OCI-LY1 (cell line): ENCODE results near the gene SSH2.
"Not testable (repeated sequence)": the region's sequence is repeated elsewhere in the genome, so short reads cannot be mapped to it uniquely, and the experiment has no call there.

Source experiments
- H2AFZ ChIP-seq: fragments of 200-600 bp; sonication (generic), shearing (Covaris generic); 2 replicates; pipeline ENCODE4 v1.6.0; 2014; ENCODE audit warnings: antibody characterized with exemption, mild to moderate bottlenecking, low read length
- H3F3A ChIP-seq: fragments of 200-600 bp; sonication (generic), shearing (Covaris generic); 2 replicates; pipeline ENCODE4 v1.6.0; 2014; ENCODE audit warnings: mild to moderate bottlenecking, antibody characterized with exemption, low read length, moderate library complexity; ENCODE audit not compliant: insufficient read depth
- H3K27ac ChIP-seq: fragments of 200-600 bp; sonication (generic); 2 replicates; pipeline ENCODE4 v1.5.1; 2014; ENCODE audit warnings: low read length, mixed run types, mild to moderate bottlenecking, low read depth; ENCODE audit not compliant: poor library complexity, severe bottlenecking
- H3K27me3 ChIP-seq: fragments of 200-600 bp; sonication (generic); 2 replicates; pipeline ENCODE4 v1.6.0; 2014; ENCODE audit warnings: antibody characterized with exemption, mild to moderate bottlenecking, low read length, moderate library complexity; ENCODE audit not compliant: insufficient read depth
- H3K36me3 ChIP-seq: fragments of 200-600 bp; sonication (generic); 2 replicates; pipeline ENCODE4 v1.6.1; 2014; ENCODE audit warnings: mild to moderate bottlenecking, antibody characterized with exemption, low read length, moderate library complexity, mixed read lengths; ENCODE audit not compliant: insufficient read depth
- H3K4me1 ChIP-seq: fragments of 200-600 bp; sonication (generic); 2 replicates; pipeline ENCODE4 v1.5.1; 2014; ENCODE audit warnings: mild to moderate bottlenecking, low read length, moderate library complexity; ENCODE audit not compliant: insufficient read depth, severe bottlenecking
- H3K4me2 ChIP-seq: fragments of 200-600 bp; sonication (generic), shearing (Covaris generic); 2 replicates; pipeline ENCODE4 v1.6.1; 2014; ENCODE audit warnings: low read length
- H3K4me3 ChIP-seq: fragments of 200-600 bp; sonication (generic); 2 replicates; pipeline ENCODE4 v1.5.1; 2014; ENCODE audit warnings: low read length, low read depth, mild to moderate bottlenecking, mixed read lengths; ENCODE audit not compliant: poor library complexity, severe bottlenecking
- H3K79me2 ChIP-seq: fragments of 200-600 bp; shearing (Covaris generic); 2 replicates; pipeline ENCODE4 v1.6.1; 2016; ENCODE audit warnings: mixed run types, low read length, mixed read lengths; ENCODE audit not compliant: insufficient read depth
- H3K9ac ChIP-seq: fragments of 200-600 bp; sonication (generic), shearing (Covaris generic); 2 replicates; pipeline ENCODE4 v1.6.1; 2014; ENCODE audit warnings: mild to moderate bottlenecking, low read length, mixed read lengths
- H3K9me2 ChIP-seq: fragments of 200-600 bp; sonication (generic), shearing (Covaris generic); 2 replicates; pipeline ENCODE4 v1.6.1; 2014; ENCODE audit warnings: low read depth, mild to moderate bottlenecking, low read length, mixed read lengths
- H3K9me3 ChIP-seq: fragments of 200-600 bp; shearing (Covaris generic); 2 replicates; pipeline ENCODE4 v1.6.1; 2014; ENCODE audit warnings: low read length, mixed read lengths
- H4K20me1 ChIP-seq: fragments of 200-600 bp; sonication (generic), shearing (Covaris generic); 2 replicates; pipeline ENCODE4 v1.6.0; 2016; ENCODE audit warnings: mild to moderate bottlenecking, low read length; ENCODE audit not compliant: insufficient read depth
- EZH2 ChIP-seq: fragments of 200-600 bp; sonication (generic), shearing (Covaris generic); IDR thresholded peaks from 2 replicates; pipeline ENCODE4 v1.8.0; 2017; ENCODE audit warnings: borderline replicate concordance, mixed run types, mild to moderate bottlenecking, antibody characterized with exemption, low read length, moderate library complexity, mixed read lengths
- TF ChIP-seq, protein P1 (sequence below): fragments of 200-600 bp; sonication (generic), shearing (Covaris generic); IDR thresholded peaks from 2 replicates; pipeline ENCODE4 v1.5.1; 2017; ENCODE audit warnings: mild to moderate bottlenecking, antibody characterized with exemption, low read length, moderate library complexity, mixed read lengths

The SSH2 gene

DNA sequence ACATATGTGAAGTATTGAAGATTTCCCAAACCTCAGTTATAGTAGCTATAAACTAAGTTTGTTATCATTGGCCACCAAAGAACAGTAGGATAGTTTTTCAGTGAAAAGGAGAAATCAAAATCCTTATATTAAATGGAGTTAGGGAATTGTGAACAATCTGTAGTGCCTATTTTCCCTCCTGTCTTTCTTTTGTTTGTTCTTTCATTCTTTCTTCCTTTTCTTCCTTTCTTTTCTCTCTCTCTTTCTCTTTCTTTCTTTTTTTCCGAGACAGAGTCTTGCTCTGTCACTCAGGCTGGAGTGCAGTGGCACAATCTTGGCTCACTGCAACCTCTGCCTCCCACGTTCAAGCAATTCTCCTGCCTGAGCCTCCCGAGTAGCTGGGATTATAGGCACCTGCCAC is 48.8 kb downstream of the SSH2 start:
- no peaks in the 10 kb centered on the region for H4K20me1 ChIP-seq

DNA sequence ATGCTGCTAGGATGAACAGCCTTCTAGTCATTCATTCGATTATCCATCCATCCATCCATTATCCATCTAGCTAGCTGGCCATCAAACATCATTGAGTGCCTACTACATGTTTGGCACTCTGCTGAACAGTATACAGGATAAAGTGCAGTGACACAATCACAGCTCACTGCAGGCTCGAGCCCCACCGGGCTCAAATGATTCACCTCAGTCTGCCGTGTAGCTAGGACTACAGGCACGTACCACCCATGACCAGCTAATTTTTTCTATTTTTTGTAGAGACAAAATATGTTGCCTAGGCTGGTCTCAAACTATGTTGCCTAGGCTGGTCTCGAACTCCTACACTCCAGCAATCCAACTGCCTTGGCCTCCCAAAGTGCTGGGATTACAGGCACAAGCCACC is 50.0 kb downstream of the SSH2 start:
- H3K9ac ChIP-seq: no peak overlapping the region
- H3K79me2 ChIP-seq: peaks cover 73% of the 10 kb centered on the region
- no peaks in the 10 kb centered on the region for H3K9me2 ChIP-seq
- TF ChIP-seq, protein P1, sequence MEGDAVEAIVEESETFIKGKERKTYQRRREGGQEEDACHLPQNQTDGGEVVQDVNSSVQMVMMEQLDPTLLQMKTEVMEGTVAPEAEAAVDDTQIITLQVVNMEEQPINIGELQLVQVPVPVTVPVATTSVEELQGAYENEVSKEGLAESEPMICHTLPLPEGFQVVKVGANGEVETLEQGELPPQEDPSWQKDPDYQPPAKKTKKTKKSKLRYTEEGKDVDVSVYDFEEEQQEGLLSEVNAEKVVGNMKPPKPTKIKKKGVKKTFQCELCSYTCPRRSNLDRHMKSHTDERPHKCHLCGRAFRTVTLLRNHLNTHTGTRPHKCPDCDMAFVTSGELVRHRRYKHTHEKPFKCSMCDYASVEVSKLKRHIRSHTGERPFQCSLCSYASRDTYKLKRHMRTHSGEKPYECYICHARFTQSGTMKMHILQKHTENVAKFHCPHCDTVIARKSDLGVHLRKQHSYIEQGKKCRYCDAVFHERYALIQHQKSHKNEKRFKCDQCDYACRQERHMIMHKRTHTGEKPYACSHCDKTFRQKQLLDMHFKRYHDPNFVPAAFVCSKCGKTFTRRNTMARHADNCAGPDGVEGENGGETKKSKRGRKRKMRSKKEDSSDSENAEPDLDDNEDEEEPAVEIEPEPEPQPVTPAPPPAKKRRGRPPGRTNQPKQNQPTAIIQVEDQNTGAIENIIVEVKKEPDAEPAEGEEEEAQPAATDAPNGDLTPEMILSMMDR: no peak
- H3K27ac ChIP-seq: no peak overlapping the region
- peaks cover 24% of the 10 kb centered on the region for H3K4me1 ChIP-seq
- H2AFZ ChIP-seq: no peak overlapping the region
- no peaks in the 10 kb centered on the region for H3K9me3 ChIP-seq
- no peak overlapping the region for H3K4me2 ChIP-seq
- no peak overlapping the region for H3K4me3 ChIP-seq
- H3F3A ChIP-seq: no peaks in the 10 kb centered on the region
- no peaks in the 10 kb centered on the region for H3K27me3 ChIP-seq
- H3K36me3 ChIP-seq: peaks cover 7% of the 10 kb centered on the region; the same call in 1 of the 2 replicates
- H4K20me1 ChIP-seq: no peaks in the 10 kb centered on the region

More for the DNA sequence above, 48.8 kb downstream of the SSH2 start:
- Histone ChIP-seq H3K79me2 (peaks cover 61% of the 10 kb centered on the region), H3F3A (no peaks in the 10 kb centered on the region), H2AFZ (no peak overlapping the region), H3K4me1 (peaks cover 21% of the 10 kb centered on the region), H3K4me3 (no peak overlapping the region), H3K4me2 (no peak overlapping the region), H3K27me3 (no peaks in the 10 kb centered on the region), H3K9ac (no peak overlapping the region), H3K27ac (no peak overlapping the region), H3K9me2 (no peaks in the 10 kb centered on the region), H3K9me3 (no peaks in the 10 kb centered on the region), H3K36me3 (peaks cover 4% of the 10 kb centered on the region; the same call in 1 of the 2 replicates)
- TF ChIP-seq, protein P1: no peak
- TF ChIP-seq EZH2: no peak

DNA sequence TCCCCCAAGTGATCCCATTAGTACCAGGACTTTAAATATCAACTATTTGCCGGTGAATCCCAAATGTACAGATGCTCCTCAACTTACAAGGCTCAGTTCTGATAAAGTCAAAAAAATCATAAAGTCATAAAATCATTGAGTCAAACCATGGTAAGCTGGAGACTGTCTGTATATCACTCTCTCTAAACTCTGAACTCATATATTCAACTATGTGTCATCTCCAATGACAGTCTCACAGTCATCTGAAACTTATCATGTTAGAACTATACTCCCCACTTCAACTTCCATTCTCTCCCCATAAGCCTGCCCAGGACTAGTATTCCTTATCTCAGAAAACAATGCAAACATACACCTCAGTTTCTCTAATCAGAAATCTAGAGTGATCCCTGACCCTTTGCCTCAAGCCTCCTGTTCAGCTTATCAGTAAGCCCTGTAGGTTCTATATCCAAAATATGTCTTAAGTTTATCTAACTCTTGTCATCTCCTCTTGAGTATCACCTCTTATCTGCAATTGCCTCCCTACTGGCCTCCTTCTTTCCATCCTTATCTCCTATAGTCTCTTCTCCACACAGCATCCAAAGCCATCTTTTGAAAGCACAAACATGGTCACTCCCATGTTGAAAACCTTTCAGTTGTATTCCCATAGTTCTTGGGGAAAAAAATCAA is 55.0 kb downstream of the SSH2 start:
- no peak overlapping the region for H2AFZ ChIP-seq
- H3K27ac ChIP-seq: no peak overlapping the region
- H3K27me3 ChIP-seq: no peaks in the 10 kb centered on the region
- no peak for TF ChIP-seq EZH2
- TF ChIP-seq, protein P1: no peak
- H3K9ac ChIP-seq: no peak overlapping the region
- no peaks in the 10 kb centered on the region for H3K9me2 ChIP-seq
- no peaks in the 10 kb centered on the region for H3K9me3 ChIP-seq
- no peak overlapping the region for H3K4me3 ChIP-seq
- no peak overlapping the region for H3K4me2 ChIP-seq
- H3K4me1 ChIP-seq: peaks cover 23% of the 10 kb centered on the region
- H3F3A ChIP-seq: no peaks in the 10 kb centered on the region
- H4K20me1 ChIP-seq: no peaks in the 10 kb centered on the region
- H3K79me2 ChIP-seq: peaks cover 82% of the 10 kb centered on the region
- H3K36me3 ChIP-seq: peaks cover 7% of the 10 kb centered on the region; the same call in 1 of the 2 replicates

DNA sequence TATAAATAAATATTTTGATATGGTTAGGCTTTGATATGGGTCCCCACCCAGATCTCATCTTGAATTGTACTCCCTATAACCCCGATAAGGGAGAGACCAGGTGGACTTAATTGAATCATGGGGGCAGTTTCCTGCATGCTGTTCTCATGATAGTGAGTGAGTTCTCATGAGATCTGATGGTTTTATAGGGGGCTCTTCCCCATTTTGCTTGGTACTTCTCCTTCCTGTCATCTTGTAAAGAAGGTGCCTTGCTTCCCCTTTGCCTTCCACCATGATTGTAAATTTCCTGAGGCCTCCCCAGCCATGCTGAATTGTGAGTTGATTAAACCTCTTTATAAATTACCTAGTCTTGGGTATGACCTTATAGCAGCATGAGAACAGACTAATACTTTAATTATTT is 55.7 kb downstream of the SSH2 start:
- H3K36me3 ChIP-seq, H3K9me2 ChIP-seq, H2AFZ ChIP-seq, H3K27me3 ChIP-seq, H4K20me1 ChIP-seq, H3K27ac ChIP-seq, H3K9me3 ChIP-seq, H3F3A ChIP-seq, H3K9ac ChIP-seq, H3K4me2 ChIP-seq, H3K4me3 ChIP-seq: not testable (repeated sequence)
- peaks cover 77% of the 10 kb centered on the region for H3K79me2 ChIP-seq
- H3K4me1 ChIP-seq: peaks cover 23% of the 10 kb centered on the region
